ENCODE measurements around the gene RAB20.

GRCh38 chr13:110519046-110519445, 42.5 kb downstream of the RAB20 start:
- TF ChIP-seq CTCF (IDR thresholded peaks at IDR 0.05) (no peak), EZH2 (IDR thresholded peaks at IDR 0.05; ENCODE audit: borderline replicate concordance, insufficient read depth, low read depth, low read length, poor library complexity, severe bottlenecking) (no peak)
